ENCODE results near the gene NEURL2.
A peak's percentile ranks its signal among the peaks of the same experiment; 100 is the strongest.

Gene NEURL2

DNA sequence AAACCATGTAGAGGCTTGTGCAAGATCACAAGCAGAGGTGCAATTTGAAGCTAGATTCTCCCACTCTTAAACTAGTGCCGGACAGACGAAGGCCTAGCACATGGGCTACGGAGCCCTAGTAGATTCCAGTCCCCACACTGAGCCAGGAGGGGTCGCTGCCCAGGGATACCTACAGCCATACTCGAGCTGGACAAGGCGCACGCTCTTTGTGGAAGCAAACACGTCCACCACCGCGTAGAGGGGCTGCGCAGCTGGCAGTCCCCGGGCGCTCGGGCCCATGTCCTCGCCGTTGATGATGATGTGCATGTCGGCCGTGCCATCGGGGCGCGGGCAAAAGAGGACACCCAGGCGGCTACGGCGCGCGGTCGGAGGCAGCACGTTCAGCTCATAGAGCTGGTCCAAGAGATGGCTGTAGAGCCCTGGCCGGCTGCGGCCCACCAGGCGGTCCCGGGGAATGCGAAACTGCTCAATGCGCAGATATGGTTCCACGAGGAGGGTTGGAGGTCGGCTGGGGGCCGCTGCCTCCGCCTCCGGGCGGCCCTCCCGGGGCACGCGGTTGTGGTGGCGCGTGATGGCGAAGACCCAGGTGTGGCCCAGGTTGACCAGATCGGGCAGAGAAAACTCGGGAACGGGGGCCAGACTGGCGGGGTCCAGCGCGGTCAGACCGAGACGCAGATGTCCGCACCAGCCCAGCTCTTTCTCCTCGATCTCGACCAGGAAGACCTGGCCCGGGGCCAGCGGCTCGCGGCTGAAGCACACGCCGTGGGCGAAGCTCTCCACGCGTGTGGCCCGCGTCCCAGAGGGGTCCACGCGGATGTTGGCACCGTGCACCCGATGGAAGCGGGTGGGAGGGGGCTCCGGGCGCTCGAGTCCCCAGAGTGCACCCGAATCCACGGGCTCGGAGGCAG is 677 bp downstream of the NEURL2 start:
- Histone ChIP-seq H3K9me3 (ENCODE audit: insufficient read depth, low read depth, low read length) (no peaks in the 10 kb centered on the region), H2AFZ (ENCODE audit: low read length) (peak overlapping the region; percentile 96), H3F3A (ENCODE audit: low read depth) (0 out of 2 replicates have a peak, but pooled peaks cover under 1% of the 10 kb centered on the region), H3K36me3 (ENCODE audit: insufficient read depth, low read length) (no peaks in the 10 kb centered on the region), H3K9ac (ENCODE audit: low read depth, low read length, poor library complexity, severe bottlenecking) (peak overlapping the region; percentile 72), H3K79me2 (ENCODE audit: insufficient read depth, low read length) (0 out of 2 replicates have a peak, but pooled peaks cover 6% of the 10 kb centered on the region), H3K27me3 (ENCODE audit: insufficient read depth, low read length, poor library complexity, severe bottlenecking) (no peaks in the 10 kb centered on the region), H3K9me2 (replicated peaks; ENCODE audit: low read depth, low read length) (no peaks in the 10 kb centered on the region), H4K20me1 (ENCODE audit: insufficient read depth, low read length, poor library complexity, severe bottlenecking) (peaks cover 1% of the 10 kb centered on the region), H3K4me1 (ENCODE audit: insufficient read depth, low read length, poor library complexity, severe bottlenecking) (peaks cover 25% of the 10 kb centered on the region), H3K4me3 (ENCODE audit: low read length, poor library complexity, severe bottlenecking) (peak overlapping the region; percentile 81), H3K4me2 (ENCODE audit: low read depth, low read length, poor library complexity, severe bottlenecking) (peak overlapping the region; percentile 84)
- TF ChIP-seq, protein P1, sequence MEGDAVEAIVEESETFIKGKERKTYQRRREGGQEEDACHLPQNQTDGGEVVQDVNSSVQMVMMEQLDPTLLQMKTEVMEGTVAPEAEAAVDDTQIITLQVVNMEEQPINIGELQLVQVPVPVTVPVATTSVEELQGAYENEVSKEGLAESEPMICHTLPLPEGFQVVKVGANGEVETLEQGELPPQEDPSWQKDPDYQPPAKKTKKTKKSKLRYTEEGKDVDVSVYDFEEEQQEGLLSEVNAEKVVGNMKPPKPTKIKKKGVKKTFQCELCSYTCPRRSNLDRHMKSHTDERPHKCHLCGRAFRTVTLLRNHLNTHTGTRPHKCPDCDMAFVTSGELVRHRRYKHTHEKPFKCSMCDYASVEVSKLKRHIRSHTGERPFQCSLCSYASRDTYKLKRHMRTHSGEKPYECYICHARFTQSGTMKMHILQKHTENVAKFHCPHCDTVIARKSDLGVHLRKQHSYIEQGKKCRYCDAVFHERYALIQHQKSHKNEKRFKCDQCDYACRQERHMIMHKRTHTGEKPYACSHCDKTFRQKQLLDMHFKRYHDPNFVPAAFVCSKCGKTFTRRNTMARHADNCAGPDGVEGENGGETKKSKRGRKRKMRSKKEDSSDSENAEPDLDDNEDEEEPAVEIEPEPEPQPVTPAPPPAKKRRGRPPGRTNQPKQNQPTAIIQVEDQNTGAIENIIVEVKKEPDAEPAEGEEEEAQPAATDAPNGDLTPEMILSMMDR (conservative IDR thresholded peaks at IDR 0.05; ENCODE audit: low read length) = no peak
- no peak for TF ChIP-seq EZH2phosphoT487 (IDR thresholded peaks at IDR 0.05; ENCODE audit: borderline replicate concordance)

GRCh38 chr20:45888681-45889080 is 2.3 kb downstream of the NEURL2 start:
- no peak overlapping the region for H3K4me3 ChIP-seq (ENCODE audit: low read length, poor library complexity, severe bottlenecking)
- H3K27me3 ChIP-seq (ENCODE audit: insufficient read depth, low read length, poor library complexity, severe bottlenecking) = no peaks in the 10 kb centered on the region
- H3F3A ChIP-seq (ENCODE audit: low read depth) = peaks cover 3% of the 10 kb centered on the region; the same call in 1 of the 2 replicates
- peaks cover 2% of the 10 kb centered on the region; the same call in 1 of the 2 replicates for H3K36me3 ChIP-seq (ENCODE audit: insufficient read depth, low read length)
- TF ChIP-seq EZH2phosphoT487 (IDR thresholded peaks at IDR 0.05; ENCODE audit: borderline replicate concordance) = no peak
- TF ChIP-seq, protein P1 (conservative IDR thresholded peaks at IDR 0.05; ENCODE audit: low read length) = no peak
- H3K9me3 ChIP-seq (ENCODE audit: insufficient read depth, low read depth, low read length) = no peaks in the 10 kb centered on the region
- peaks cover 37% of the 10 kb centered on the region for H3K4me1 ChIP-seq (ENCODE audit: insufficient read depth, low read length, poor library complexity, severe bottlenecking)
- no peak overlapping the region for H3K9ac ChIP-seq (ENCODE audit: low read depth, low read length, poor library complexity, severe bottlenecking)
- no peak overlapping the region for H2AFZ ChIP-seq (ENCODE audit: low read length)
- peaks cover 13% of the 10 kb centered on the region; the same call in 1 of the 2 replicates for H3K79me2 ChIP-seq (ENCODE audit: insufficient read depth, low read length)
- H3K9me2 ChIP-seq (replicated peaks; ENCODE audit: low read depth, low read length) = no peaks in the 10 kb centered on the region
- peaks cover 4% of the 10 kb centered on the region for H4K20me1 ChIP-seq (ENCODE audit: insufficient read depth, low read length, poor library complexity, severe bottlenecking)
- no peak overlapping the region for H3K4me2 ChIP-seq (ENCODE audit: low read depth, low read length, poor library complexity, severe bottlenecking)

- Histone ChIP-seq H3K27me3 (ENCODE audit: insufficient read depth, low read length, poor library complexity, severe bottlenecking) (no peaks in the 10 kb centered on the region), H3K36me3 (ENCODE audit: insufficient read depth, low read length) (peaks cover 7% of the 10 kb centered on the region; the same call in 1 of the 2 replicates), H3K9me3 (ENCODE audit: insufficient read depth, low read depth, low read length) (no peaks in the 10 kb centered on the region), H2AFZ (ENCODE audit: low read length) (no peak within 1 kb of the TSS), H3K9ac (ENCODE audit: low read depth, low read length, poor library complexity, severe bottlenecking) (no peak within 1 kb of the TSS), H3K4me3 (ENCODE audit: low read length, poor library complexity, severe bottlenecking) (no peak within 1 kb of the TSS), H3F3A (ENCODE audit: low read depth) (peaks cover 3% of the 10 kb centered on the region; the same call in 1 of the 2 replicates), H3K4me1 (ENCODE audit: insufficient read depth, low read length, poor library complexity, severe bottlenecking) (peaks cover 41% of the 10 kb centered on the region), H4K20me1 (ENCODE audit: insufficient read depth, low read length, poor library complexity, severe bottlenecking) (peaks cover 4% of the 10 kb centered on the region), H3K4me2 (ENCODE audit: low read depth, low read length, poor library complexity, severe bottlenecking) (no peak within 1 kb of the TSS), H3K79me2 (ENCODE audit: insufficient read depth, low read length) (peaks cover 26% of the 10 kb centered on the region), H3K9me2 (replicated peaks; ENCODE audit: low read depth, low read length) (no peaks in the 10 kb centered on the region)
- TF ChIP-seq, protein P1 (conservative IDR thresholded peaks at IDR 0.05; ENCODE audit: low read length) = no peak
- no peak for TF ChIP-seq EZH2phosphoT487 (IDR thresholded peaks at IDR 0.05; ENCODE audit: borderline replicate concordance)
These were observed 3.7 kb downstream of the NEURL2 start, which contains the start of gene SPATA25 for GRCh38 chr20:45887346-45887715. SPATA25 (minus strand) TSS chr20:45887622; CDS start chr20:45887590, 32 bp downstream.
